ENCODE measurements around the gene TMEM80. TPM values are rescaled to one million over a fixed set of nuclear protein-coding genes. Genes with fewer than 3 reads are reported as not detected.
"Not testable (repeated sequence)": the region's sequence is repeated elsewhere in the genome, so short reads cannot be mapped to it uniquely, and the experiment has no call there.

The TMEM80 gene
- total and polyA plus RNA-seq, 2 experiments from 2014 or later = 12.8 to 25.4 TPM

DNA sequence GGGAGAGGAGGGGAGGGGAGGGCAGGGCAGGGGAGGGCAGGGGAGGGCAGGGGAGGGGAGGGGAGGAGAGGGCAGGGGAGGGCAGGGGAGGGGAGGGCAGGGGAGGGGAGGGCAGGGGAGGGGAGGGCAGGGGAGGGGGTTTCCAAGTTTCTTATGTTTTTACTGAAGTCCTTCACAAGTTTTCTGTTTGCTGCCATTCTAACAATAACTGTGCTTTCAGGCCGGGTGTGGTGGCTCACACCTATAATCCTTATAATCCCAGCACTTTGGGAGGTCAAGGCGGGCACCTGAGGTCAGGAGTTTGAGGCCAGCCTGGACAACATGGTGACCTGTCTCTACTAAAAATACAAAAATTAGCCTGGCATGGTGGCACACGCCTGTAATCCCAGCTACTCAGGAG is 5.4 kb upstream of the TMEM80 start:
- H3K9me3 Mint-ChIP-seq; H3K27ac ChIP-seq (ENCODE audit: low read depth); H3K4me1 ChIP-seq (ENCODE audit: insufficient read depth); H3K27ac Mint-ChIP-seq; H3K4me2 ChIP-seq; H3K27me3 ChIP-seq (ENCODE audit: insufficient read depth); H4K20me1 ChIP-seq (replicated peaks; ENCODE audit: insufficient read depth); H3K4me3 ChIP-seq; ATAC-seq; H3K4me3 Mint-ChIP-seq; H3K9me2 ChIP-seq (ENCODE audit: insufficient read depth); H3K36me3 ChIP-seq (ENCODE audit: insufficient read depth); DNase-seq (ENCODE audit: low spot score); H2AFZ ChIP-seq: not testable (repeated sequence)
- Mint-ChIP-seq H3K4me1 (peaks cover 21% of the 10 kb centered on the region), H3K27me3 (ENCODE audit: insufficient read depth, low read depth, poor library complexity) (peaks cover 15% of the 10 kb centered on the region), H3K36me3 (ENCODE audit: low read depth) (peaks cover 53% of the 10 kb centered on the region)
- Histone ChIP-seq H3F3A (replicated peaks; ENCODE audit: low read depth) (peaks cover 16% of the 10 kb centered on the region), H3K79me2 (replicated peaks; ENCODE audit: insufficient read depth) (peaks cover 43% of the 10 kb centered on the region)

GRCh38 chr11:690738-691633 is 4.6 kb upstream of the TMEM80 start:
- Mint-ChIP-seq H3K36me3 (ENCODE audit: low read depth) (peaks cover 49% of the 10 kb centered on the region), H3K27me3 (ENCODE audit: insufficient read depth, low read depth, poor library complexity) (peaks cover 15% of the 10 kb centered on the region), H3K4me3 (no peak overlapping the region; the same call in 2 of the 3 replicates), H3K27ac (no peak overlapping the region), H3K9me3 (peaks cover 4% of the 10 kb centered on the region; the same call in 2 of the 3 replicates), H3K4me1 (peaks cover 21% of the 10 kb centered on the region)
- H3K36me3 ChIP-seq (ENCODE audit: insufficient read depth) = no peaks in the 10 kb centered on the region; the same call in 1 of the 2 replicates
- H3K27me3 ChIP-seq (ENCODE audit: insufficient read depth) = no peaks in the 10 kb centered on the region
- H3K4me3 ChIP-seq = no peak overlapping the region
- peaks cover 8% of the 10 kb centered on the region; the same call in 1 of the 2 replicates for H3K4me1 ChIP-seq (ENCODE audit: insufficient read depth)
- H2AFZ ChIP-seq = no peak overlapping the region
- H3K79me2 ChIP-seq (replicated peaks; ENCODE audit: insufficient read depth) = peaks cover 43% of the 10 kb centered on the region
- peaks cover 18% of the 10 kb centered on the region for H3F3A ChIP-seq (replicated peaks; ENCODE audit: low read depth)
- H3K27ac ChIP-seq (ENCODE audit: low read depth) = 0 out of 2 replicates have a peak overlapping the region, but pooled peaks have one; percentile 26
- peaks cover 4% of the 10 kb centered on the region; the same call in 1 of the 2 replicates for H4K20me1 ChIP-seq (replicated peaks; ENCODE audit: insufficient read depth)
- no peaks in the 10 kb centered on the region for H3K9me2 ChIP-seq (ENCODE audit: insufficient read depth)
- ATAC-seq (no peak), DNase-seq (ENCODE audit: low spot score) (no peak)
- H3K4me2 ChIP-seq = no peak overlapping the region
- TF ChIP-seq ZNF114 (CRISPR knock-in tag; IDR thresholded peaks at IDR 0.05) = no peak
- TF ChIP-seq EZH2 (IDR thresholded peaks at IDR 0.05; ENCODE audit: low read depth, unreplicated experiment) = no peak
- TF ChIP-seq JUNB (IDR thresholded peaks at IDR 0.05; ENCODE audit: unreplicated experiment) = no peak
- no peak for TF ChIP-seq CREB1 (CRISPR knock-in tag; IDR thresholded peaks at IDR 0.05; ENCODE audit: low read depth)
- no peak for TF ChIP-seq ZNF331 (CRISPR knock-in tag; IDR thresholded peaks at IDR 0.05; ENCODE audit: low read depth)
- TF ChIP-seq, protein P1, sequence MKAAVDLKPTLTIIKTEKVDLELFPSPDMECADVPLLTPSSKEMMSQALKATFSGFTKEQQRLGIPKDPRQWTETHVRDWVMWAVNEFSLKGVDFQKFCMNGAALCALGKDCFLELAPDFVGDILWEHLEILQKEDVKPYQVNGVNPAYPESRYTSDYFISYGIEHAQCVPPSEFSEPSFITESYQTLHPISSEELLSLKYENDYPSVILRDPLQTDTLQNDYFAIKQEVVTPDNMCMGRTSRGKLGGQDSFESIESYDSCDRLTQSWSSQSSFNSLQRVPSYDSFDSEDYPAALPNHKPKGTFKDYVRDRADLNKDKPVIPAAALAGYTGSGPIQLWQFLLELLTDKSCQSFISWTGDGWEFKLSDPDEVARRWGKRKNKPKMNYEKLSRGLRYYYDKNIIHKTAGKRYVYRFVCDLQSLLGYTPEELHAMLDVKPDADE (IDR thresholded peaks at IDR 0.05) = no peak
- no peak for TF ChIP-seq NANOG (IDR thresholded peaks at IDR 0.05; ENCODE audit: borderline replicate concordance)
- TF ChIP-seq STAT1 (IDR thresholded peaks at IDR 0.05; ENCODE audit: unreplicated experiment) = no peak
- no peak for TF ChIP-seq EZH2phosphoT487 (IDR thresholded peaks at IDR 0.05; ENCODE audit: unreplicated experiment)
- TF ChIP-seq, protein P2, sequence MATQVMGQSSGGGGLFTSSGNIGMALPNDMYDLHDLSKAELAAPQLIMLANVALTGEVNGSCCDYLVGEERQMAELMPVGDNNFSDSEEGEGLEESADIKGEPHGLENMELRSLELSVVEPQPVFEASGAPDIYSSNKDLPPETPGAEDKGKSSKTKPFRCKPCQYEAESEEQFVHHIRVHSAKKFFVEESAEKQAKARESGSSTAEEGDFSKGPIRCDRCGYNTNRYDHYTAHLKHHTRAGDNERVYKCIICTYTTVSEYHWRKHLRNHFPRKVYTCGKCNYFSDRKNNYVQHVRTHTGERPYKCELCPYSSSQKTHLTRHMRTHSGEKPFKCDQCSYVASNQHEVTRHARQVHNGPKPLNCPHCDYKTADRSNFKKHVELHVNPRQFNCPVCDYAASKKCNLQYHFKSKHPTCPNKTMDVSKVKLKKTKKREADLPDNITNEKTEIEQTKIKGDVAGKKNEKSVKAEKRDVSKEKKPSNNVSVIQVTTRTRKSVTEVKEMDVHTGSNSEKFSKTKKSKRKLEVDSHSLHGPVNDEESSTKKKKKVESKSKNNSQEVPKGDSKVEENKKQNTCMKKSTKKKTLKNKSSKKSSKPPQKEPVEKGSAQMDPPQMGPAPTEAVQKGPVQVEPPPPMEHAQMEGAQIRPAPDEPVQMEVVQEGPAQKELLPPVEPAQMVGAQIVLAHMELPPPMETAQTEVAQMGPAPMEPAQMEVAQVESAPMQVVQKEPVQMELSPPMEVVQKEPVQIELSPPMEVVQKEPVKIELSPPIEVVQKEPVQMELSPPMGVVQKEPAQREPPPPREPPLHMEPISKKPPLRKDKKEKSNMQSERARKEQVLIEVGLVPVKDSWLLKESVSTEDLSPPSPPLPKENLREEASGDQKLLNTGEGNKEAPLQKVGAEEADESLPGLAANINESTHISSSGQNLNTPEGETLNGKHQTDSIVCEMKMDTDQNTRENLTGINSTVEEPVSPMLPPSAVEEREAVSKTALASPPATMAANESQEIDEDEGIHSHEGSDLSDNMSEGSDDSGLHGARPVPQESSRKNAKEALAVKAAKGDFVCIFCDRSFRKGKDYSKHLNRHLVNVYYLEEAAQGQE (IDR thresholded peaks at IDR 0.05; ENCODE audit: unreplicated experiment) = no peak
- no peak for TF ChIP-seq CTCF (conservative IDR thresholded peaks at IDR 0.05; ENCODE audit: low read depth in 2 of 2)
- TF ChIP-seq POLR2AphosphoS5 (IDR thresholded peaks at IDR 0.05; ENCODE audit: low read depth) = no peak
